GM12865 (cell line): ENCODE data around the gene TBL1XR1.

Experiments
- DNase-seq: peaks from one replicate; pipeline ENCODE4 v3.0.0; 2010; ENCODE audit warnings: low read depth
- H3K4me3 ChIP-seq: 2 replicates; pipeline ENCODE4 v1.5.1; 2011; ENCODE audit warnings: mild to moderate bottlenecking, low read depth, low read length, control low read depth
- TF ChIP-seq, protein P1 (sequence below): IDR thresholded peaks from 2 replicates; pipeline ENCODE4 v1.5.1; 2011; ENCODE audit warnings: low read length, control low read depth, low read depth, inconsistent platforms; ENCODE audit not compliant: insufficient read depth; ENCODE audit errors: missing control alignments

The TBL1XR1 gene

DNA sequence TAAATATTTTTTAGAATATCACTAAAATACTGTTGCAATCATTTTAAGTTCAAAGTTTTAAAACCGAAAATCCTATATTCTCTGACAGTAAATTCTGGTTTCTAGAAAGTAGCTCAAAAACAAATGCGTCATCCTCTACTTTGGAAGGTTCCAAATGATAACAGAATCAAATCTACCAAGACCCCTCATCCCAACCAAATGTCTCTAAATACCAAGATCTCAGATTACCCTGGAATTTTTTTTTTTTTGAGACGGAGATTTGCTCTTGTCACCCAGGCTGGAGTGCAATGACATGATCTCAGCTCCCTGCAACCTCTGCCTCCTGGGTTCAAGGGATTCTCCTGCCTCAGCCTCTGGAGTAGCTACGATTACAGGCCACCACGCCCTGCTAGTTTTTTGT, 16.8 kb downstream of the TBL1XR1 start:
- DNase-seq = no peak
- H3K4me3 ChIP-seq = no peak overlapping the region
- TF ChIP-seq, protein P1, sequence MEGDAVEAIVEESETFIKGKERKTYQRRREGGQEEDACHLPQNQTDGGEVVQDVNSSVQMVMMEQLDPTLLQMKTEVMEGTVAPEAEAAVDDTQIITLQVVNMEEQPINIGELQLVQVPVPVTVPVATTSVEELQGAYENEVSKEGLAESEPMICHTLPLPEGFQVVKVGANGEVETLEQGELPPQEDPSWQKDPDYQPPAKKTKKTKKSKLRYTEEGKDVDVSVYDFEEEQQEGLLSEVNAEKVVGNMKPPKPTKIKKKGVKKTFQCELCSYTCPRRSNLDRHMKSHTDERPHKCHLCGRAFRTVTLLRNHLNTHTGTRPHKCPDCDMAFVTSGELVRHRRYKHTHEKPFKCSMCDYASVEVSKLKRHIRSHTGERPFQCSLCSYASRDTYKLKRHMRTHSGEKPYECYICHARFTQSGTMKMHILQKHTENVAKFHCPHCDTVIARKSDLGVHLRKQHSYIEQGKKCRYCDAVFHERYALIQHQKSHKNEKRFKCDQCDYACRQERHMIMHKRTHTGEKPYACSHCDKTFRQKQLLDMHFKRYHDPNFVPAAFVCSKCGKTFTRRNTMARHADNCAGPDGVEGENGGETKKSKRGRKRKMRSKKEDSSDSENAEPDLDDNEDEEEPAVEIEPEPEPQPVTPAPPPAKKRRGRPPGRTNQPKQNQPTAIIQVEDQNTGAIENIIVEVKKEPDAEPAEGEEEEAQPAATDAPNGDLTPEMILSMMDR = no peak

DNA sequence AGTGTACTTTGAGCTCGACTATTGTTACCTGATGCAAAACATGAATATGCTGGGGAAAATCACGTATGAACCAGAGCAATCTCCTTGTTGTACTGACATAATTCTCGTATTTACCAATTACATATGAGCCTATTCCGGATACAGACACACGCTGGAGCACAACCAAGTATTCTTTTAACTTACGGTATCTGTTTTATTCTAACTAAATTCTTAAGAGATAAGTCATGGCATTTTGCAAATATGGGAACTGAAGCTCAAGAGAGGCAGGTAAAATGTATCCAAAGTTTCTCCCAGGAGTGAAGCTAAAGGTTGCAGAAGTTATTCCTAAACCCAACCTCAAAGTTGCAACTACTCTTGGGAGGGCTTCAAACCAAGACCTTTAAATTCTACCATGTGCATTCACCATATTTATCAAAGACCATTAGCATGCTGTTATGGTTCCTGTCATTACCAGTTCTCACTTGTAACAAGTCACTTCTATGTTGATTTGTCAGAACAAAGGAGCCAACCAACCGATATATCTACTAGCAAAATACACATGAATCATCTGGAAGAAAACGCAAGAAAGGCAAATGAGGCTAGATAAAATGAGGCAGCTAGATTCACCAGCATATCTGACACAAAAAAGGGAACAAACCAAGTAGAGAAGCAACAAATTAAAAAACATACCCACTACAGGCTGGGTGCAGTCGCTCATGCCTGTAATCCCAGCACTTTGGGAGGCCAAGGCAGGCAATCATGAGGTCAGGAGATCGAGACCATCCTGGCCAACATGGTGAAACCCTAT, 17.8 kb downstream of the TBL1XR1 start:
- no peak overlapping the region for H3K4me3 ChIP-seq
- TF ChIP-seq, protein P1 = no peak
- DNase-seq = no peak

- TF ChIP-seq, protein P1 = no peak
- H3K4me3 ChIP-seq = no peak overlapping the region
- DNase-seq = no peak
Observed at GRCh38 chr3:177177749-177178221, 19.5 kb downstream of the TBL1XR1 start.

DNA sequence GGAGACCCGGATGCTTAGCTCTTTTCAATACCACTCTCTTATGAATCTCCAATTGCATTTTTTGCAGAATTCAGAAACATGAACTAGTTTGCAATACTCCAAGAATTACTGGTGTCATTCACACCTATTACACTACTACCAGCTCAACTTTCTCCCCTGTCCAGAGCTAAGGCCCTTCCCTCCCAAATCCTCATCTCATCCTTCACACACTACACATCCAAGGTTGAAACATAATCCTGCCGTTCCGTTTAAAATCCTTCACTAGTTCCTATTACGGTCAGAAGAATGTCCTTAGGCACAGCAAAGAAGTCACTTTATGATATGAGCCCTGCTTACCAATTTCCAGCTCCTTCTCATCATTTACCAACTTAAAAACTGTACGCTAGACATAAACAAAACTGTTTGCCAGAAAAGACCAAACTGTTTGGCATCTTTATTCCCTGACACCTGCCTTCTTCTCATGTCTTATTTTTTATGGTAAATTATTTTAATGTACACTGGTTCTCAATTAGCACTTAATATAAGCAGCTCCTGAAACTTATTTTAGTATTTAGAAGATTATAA, 22.6 kb downstream of the TBL1XR1 start:
- no peak for DNase-seq
- no peak overlapping the region for H3K4me3 ChIP-seq
- TF ChIP-seq, protein P1 = no peak

DNA sequence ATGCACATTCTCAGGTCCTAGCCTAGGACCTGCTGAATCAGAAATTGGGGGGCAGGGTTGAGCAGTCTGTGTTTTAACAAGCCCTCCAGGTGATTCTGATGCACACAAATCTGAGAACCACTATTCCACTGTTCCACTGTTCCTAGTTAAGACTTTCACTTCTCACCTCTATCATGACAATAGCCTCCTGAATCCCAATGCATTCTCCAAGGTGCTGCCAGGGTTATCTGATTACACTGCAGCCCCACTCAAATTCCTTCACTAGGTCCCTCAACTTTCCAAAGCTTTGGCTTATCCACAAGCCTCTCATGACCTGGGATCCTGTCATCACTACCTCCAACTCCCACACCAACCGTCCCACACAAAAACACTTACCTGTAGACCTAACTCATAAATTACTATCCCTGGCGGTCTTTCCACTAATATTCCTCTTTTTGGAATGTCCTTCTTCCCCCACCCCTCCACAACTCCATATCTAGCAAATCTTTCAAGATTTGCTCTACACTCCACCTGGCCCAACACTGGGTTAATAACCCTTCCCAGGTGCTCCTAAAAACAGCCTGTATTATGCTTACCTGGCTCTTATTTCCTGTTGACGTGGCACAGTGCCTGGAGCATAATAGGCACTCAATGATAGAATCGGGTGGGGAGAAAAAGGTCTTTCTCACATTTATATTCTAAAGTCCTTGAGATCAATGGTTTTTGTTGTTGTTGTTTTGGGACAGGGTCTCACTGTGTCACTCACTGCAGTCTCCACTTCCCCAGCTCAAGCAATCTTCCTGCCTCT, 27.2 kb downstream of the TBL1XR1 start:
- TF ChIP-seq, protein P1 = no peak
- H3K4me3 ChIP-seq = no peak overlapping the region
- no peak for DNase-seq

GRCh38 chr3:177168431-177168830, 28.9 kb downstream of the TBL1XR1 start:
- TF ChIP-seq, protein P1 = no peak

More at GRCh38 chr3:177168431-177168830, 28.9 kb downstream of the TBL1XR1 start:
- H3K4me3 ChIP-seq = no peak overlapping the region
- no peak for DNase-seq
